T-helper 2 cell treated with Interferon-gamma antibody and Interleukin-4, amounts not matched to agents 100 ng/mL and 5 ng/mL, for 36 hours (primary cell): ENCODE data around the gene YIPF1. TPM values are rescaled to one million over a fixed set of nuclear protein-coding genes. Genes with fewer than 3 reads are reported as not detected.
"Not testable (repeated sequence)": the region's sequence is repeated elsewhere in the genome, so short reads cannot be mapped to it uniquely, and the experiment has no call there.

ENCODE experiments used
- intact Hi-C: fragments of 100-400 bp; cut with micrococcal nuclease; formaldehyde crosslinking; loops from one replicate; pipeline ENCODE4 v1.15.1; 2023
- total RNA-seq: library from RNA; stranded (reverse); gene quantifications from 2 replicates; pipeline ENCODE4 v1.2.3, GENCODE V29; 2022

YIPF1 gene
- total RNA-seq, 1 donor from 2014 or later = 15.3 TPM

GRCh38 chr1:53847980-53848379 lies 41.6 kb downstream of the YIPF1 start:
- intact Hi-C loops = no loop called here

- intact Hi-C loops = no loop called here
Observed at GRCh38 chr1:53842347-53842746, 47.2 kb downstream of the YIPF1 start.

GRCh38 chr1:53838654-53838974 lies 51.0 kb downstream of the YIPF1 start:
- intact Hi-C loops = loop anchor here (1.0 kb wide), 5 partner anchors 51 to 926 kb away; partner anchors contain the start of genes IFT25, PARS2 and YIPF1

GRCh38 chr1:53837924-53838653 lies 51.5 kb downstream of the YIPF1 start, which contains the start of gene NDC1:
Gene NDC1, minus strand, starts transcription at chr1:53838296. Its CDS starts 35 bp downstream, at chr1:53838261.
- intact Hi-C loops = loop anchor here (1.0 kb wide), 5 partner anchors 51 to 926 kb away; partner anchors contain the start of genes IFT25, PARS2 and YIPF1

- intact Hi-C loops = no loop called here
Observed at GRCh38 chr1:53837646-53837923, 52.0 kb downstream of the YIPF1 start.

- intact Hi-C loops = no loop called here
Observed at GRCh38 chr1:53835491-53835890, 54.1 kb downstream of the YIPF1 start.

GRCh38 chr1:53834776-53835175 lies 54.8 kb downstream of the YIPF1 start:
- intact Hi-C loops = no loop called here

GRCh38 chr1:53833393-53833792 lies 56.2 kb downstream of the YIPF1 start:
- intact Hi-C loops = no loop called here

- intact Hi-C loops = no loop called here
Observed at GRCh38 chr1:53826367-53826766, 63.2 kb downstream of the YIPF1 start.

- intact Hi-C loops = no loop called here
Observed at GRCh38 chr1:53825306-53825705, 64.3 kb downstream of the YIPF1 start.

GRCh38 chr1:53822931-53823330 lies 66.7 kb downstream of the YIPF1 start:
- intact Hi-C loops = no loop called here

- intact Hi-C loops = no loop called here
Observed at GRCh38 chr1:53821380-53821779, 68.2 kb downstream of the YIPF1 start.

- intact Hi-C loops = no loop called here
Observed at GRCh38 chr1:53819387-53819786, 70.2 kb downstream of the YIPF1 start.

GRCh38 chr1:53816584-53816983 lies 73.0 kb downstream of the YIPF1 start:
- intact Hi-C loops = not testable (repeated sequence)

GRCh38 chr1:53815484-53815883 lies 74.1 kb downstream of the YIPF1 start:
- intact Hi-C loops = not testable (repeated sequence)

GRCh38 chr1:53811414-53811851 lies 78.2 kb downstream of the YIPF1 start:
- intact Hi-C loops = no loop called here

- intact Hi-C loops = no loop called here
Observed at GRCh38 chr1:53810497-53810896, 79.1 kb downstream of the YIPF1 start.

- intact Hi-C loops = no loop called here
Observed at GRCh38 chr1:53810007-53810406, 79.6 kb downstream of the YIPF1 start.

GRCh38 chr1:53807916-53808315 lies 81.7 kb downstream of the YIPF1 start:
- intact Hi-C loops = no loop called here

GRCh38 chr1:53804791-53805505 lies 84.6 kb downstream of the YIPF1 start:
- intact Hi-C loops = no loop called here

GRCh38 chr1:53804181-53804580 lies 85.4 kb downstream of the YIPF1 start:
- intact Hi-C loops = no loop called here
